ENCODE measurements around the gene PPP1R1C.
"Not testable (repeated sequence)": the region's sequence is repeated elsewhere in the genome, so short reads cannot be mapped to it uniquely, and the experiment has no call there.

DNA sequence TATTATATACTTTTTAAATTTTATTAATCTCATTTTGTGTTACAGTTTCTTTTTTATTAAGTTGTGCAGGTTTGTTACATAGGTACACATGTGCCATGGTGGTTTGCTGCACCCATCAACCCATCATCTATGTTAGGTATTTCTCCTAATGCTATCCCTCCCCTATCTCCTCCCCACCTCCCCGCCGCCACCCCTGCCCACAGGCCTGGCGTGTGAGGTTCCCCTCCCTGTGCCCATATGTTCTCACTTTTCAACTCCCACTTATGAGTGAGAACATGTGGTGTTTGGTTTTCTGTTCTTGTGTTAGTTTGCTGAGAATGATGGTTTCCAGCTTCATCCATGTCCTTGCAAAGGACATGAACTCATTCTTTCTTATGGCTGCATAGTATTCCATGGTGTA lies 29.8 kb upstream of the PPP1R1C start:
- TF ChIP-seq POLR2A, POLR2AphosphoS5 (IDR thresholded peaks at IDR 0.05): not testable (repeated sequence)
- TF ChIP-seq, protein P1, sequence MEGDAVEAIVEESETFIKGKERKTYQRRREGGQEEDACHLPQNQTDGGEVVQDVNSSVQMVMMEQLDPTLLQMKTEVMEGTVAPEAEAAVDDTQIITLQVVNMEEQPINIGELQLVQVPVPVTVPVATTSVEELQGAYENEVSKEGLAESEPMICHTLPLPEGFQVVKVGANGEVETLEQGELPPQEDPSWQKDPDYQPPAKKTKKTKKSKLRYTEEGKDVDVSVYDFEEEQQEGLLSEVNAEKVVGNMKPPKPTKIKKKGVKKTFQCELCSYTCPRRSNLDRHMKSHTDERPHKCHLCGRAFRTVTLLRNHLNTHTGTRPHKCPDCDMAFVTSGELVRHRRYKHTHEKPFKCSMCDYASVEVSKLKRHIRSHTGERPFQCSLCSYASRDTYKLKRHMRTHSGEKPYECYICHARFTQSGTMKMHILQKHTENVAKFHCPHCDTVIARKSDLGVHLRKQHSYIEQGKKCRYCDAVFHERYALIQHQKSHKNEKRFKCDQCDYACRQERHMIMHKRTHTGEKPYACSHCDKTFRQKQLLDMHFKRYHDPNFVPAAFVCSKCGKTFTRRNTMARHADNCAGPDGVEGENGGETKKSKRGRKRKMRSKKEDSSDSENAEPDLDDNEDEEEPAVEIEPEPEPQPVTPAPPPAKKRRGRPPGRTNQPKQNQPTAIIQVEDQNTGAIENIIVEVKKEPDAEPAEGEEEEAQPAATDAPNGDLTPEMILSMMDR (IDR thresholded peaks at IDR 0.05), result not testable (repeated sequence)

All from transverse colon (tissue), 4 donors.